KMS-11 (cell line): Measurements from ENCODE around the gene PAPPA2.
"Not testable (repeated sequence)": the region's sequence is repeated elsewhere in the genome, so short reads cannot be mapped to it uniquely, and the experiment has no call there.

Experiments used
- H2AFZ ChIP-seq: fragments of 200-600 bp; sonication (generic); 2 replicates; pipeline ENCODE4 v1.6.1; 2016; ENCODE audit warnings: antibody characterized with exemption, mixed run types, low read depth
- H3K27ac ChIP-seq: fragments of 200-600 bp; sonication (generic); 2 replicates; pipeline ENCODE4 v1.6.1; 2016; ENCODE audit warnings: mild to moderate bottlenecking, mixed run types
- H3K27me3 ChIP-seq: fragments of 200-600 bp; sonication (generic); 2 replicates; pipeline ENCODE4 v1.6.1; 2017; ENCODE audit warnings: mild to moderate bottlenecking, low read depth, mixed run types, moderate library complexity; ENCODE audit not compliant: insufficient read depth
- H3K36me3 ChIP-seq: fragments of 200-600 bp; sonication (generic); 2 replicates; pipeline ENCODE4 v1.6.1; 2017; ENCODE audit warnings: mild to moderate bottlenecking, mixed run types; ENCODE audit not compliant: insufficient read depth
- H3K4me1 ChIP-seq: fragments of 200-600 bp; sonication (generic); 2 replicates; pipeline ENCODE4 v1.6.1; 2016; ENCODE audit warnings: mild to moderate bottlenecking, low read depth, mixed run types; ENCODE audit not compliant: poor library complexity, severe bottlenecking
- H3K4me2 ChIP-seq: fragments of 200-600 bp; sonication (generic); 2 replicates; pipeline ENCODE4 v1.7.0; 2016; ENCODE audit warnings: mild to moderate bottlenecking, mixed run types
- H3K4me3 ChIP-seq: fragments of 200-600 bp; sonication (generic); IDR thresholded peaks from 2 replicates; pipeline ENCODE4 v1.6.1; 2017; ENCODE audit warnings: low read depth, low read length, mixed read lengths; ENCODE audit not compliant: insufficient read depth
- H3K79me2 ChIP-seq: fragments of 200-600 bp; sonication (generic); 2 replicates; pipeline ENCODE4 v1.6.1; 2016; ENCODE audit warnings: low read depth, mixed run types; ENCODE audit not compliant: insufficient read depth
- H3K9ac ChIP-seq: fragments of 200-600 bp; sonication (generic); 2 replicates; pipeline ENCODE4 v1.6.1; 2016; ENCODE audit warnings: mild to moderate bottlenecking, mixed run types
- H4K20me1 ChIP-seq: fragments of 200-600 bp; sonication (generic); 2 replicates; pipeline ENCODE4 v1.6.1; 2016; ENCODE audit warnings: mild to moderate bottlenecking, mixed run types; ENCODE audit not compliant: insufficient read depth
- TF ChIP-seq, protein P1 (sequence below): fragments of 200-600 bp; sonication (generic); conservative IDR thresholded peaks from 2 replicates; pipeline ENCODE4 v1.6.1; 2017; ENCODE audit warnings: low read depth, mild to moderate bottlenecking, antibody characterized with exemption, low read length, moderate library complexity, mixed read lengths

PAPPA2 gene

DNA sequence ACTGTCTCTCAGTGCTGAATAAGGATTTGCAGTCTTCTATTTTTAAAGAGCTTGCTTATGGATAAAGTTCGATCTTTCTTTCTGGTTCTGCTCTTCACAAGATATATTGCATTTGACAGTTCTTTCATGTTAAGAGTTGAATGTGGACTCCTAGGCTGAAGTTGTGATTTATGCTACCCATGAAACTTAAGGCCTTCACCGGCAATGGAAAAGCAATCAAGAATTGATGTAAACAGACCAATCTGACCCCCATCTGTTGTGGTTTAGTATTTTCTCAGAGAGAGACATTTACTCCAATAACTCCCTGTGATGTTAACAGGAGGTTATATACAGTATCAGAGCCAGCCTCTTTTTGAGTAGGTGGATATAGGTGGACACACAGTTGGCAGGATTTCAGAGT is 165.8 kb downstream of the PAPPA2 start:
- Histone ChIP-seq H3K27me3 (no peaks in the 10 kb centered on the region), H3K79me2 (no peaks in the 10 kb centered on the region), H4K20me1 (no peaks in the 10 kb centered on the region), H3K4me3 (no peak overlapping the region), H3K27ac (no peak overlapping the region), H3K36me3 (no peaks in the 10 kb centered on the region), H3K9ac (no peak overlapping the region), H3K4me2 (no peak overlapping the region), H2AFZ (no peak overlapping the region), H3K4me1 (no peaks in the 10 kb centered on the region)
- TF ChIP-seq, protein P1, sequence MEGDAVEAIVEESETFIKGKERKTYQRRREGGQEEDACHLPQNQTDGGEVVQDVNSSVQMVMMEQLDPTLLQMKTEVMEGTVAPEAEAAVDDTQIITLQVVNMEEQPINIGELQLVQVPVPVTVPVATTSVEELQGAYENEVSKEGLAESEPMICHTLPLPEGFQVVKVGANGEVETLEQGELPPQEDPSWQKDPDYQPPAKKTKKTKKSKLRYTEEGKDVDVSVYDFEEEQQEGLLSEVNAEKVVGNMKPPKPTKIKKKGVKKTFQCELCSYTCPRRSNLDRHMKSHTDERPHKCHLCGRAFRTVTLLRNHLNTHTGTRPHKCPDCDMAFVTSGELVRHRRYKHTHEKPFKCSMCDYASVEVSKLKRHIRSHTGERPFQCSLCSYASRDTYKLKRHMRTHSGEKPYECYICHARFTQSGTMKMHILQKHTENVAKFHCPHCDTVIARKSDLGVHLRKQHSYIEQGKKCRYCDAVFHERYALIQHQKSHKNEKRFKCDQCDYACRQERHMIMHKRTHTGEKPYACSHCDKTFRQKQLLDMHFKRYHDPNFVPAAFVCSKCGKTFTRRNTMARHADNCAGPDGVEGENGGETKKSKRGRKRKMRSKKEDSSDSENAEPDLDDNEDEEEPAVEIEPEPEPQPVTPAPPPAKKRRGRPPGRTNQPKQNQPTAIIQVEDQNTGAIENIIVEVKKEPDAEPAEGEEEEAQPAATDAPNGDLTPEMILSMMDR: no peak

DNA sequence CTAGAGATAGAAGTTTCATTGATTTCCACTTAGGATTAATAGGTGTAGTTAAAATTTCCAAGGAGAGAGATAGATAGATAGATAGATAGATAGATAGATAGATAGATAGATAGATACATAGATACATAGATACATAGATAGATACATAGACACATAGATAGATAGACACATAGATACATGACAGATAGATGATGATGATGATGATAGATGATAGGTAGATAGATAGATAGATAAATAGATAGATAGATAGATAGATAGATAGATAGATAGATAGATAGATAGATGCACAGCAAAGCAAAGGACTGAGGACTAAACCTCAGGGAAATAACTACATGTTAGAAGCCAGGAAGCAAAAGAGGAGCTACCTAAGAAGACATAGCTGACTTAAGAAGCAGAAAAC is 171.8 kb downstream of the PAPPA2 start:
- not testable (repeated sequence) for H3K4me2 ChIP-seq, H4K20me1 ChIP-seq, H3K36me3 ChIP-seq, H3K27me3 ChIP-seq, H3K79me2 ChIP-seq, H2AFZ ChIP-seq, H3K4me1 ChIP-seq, H3K4me3 ChIP-seq, H3K9ac ChIP-seq, H3K27ac ChIP-seq

DNA sequence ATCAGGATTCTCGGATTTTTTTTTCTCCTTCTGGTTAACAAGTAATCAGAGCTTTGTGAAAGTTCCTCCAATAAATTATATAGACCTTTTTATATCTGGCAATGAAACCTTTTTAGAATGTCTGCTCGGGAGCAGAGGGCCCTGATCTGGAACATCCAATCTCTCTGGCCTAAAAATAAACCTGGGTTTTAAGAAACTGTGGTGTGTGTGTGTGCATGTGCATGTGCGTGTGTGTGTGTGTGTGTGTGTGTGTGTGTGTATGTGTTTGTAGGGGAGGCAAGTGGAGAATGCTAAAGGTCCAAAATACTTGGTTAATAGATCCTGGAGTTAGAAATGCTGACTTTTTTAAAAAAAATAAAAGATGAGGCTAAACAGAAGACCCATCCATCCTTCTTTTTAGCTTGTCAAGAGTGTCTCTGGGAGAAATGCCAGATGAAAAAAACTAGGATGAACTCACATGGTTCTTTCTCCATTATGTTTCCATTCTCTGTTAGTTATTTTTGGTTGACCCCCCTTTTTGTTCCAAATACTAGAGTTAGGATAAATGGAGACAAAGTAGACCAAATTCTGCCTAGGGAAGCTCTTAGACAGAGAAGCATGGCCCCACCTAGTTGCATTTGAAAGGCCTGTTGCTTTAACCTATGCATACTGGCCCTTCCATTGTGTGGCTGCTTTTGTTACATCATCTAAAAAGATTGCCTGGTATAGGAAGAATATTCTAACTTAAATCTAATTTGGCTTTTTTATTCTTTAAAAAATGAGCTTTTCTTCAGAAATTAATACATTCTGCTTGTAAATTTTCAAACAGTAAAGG is 175.9 kb downstream of the PAPPA2 start:
- Histone ChIP-seq H3K4me1 (no peaks in the 10 kb centered on the region), H3K4me3 (no peak overlapping the region), H3K27me3 (no peaks in the 10 kb centered on the region), H4K20me1 (no peaks in the 10 kb centered on the region), H2AFZ (no peak overlapping the region), H3K4me2 (no peak overlapping the region), H3K36me3 (no peaks in the 10 kb centered on the region), H3K79me2 (no peaks in the 10 kb centered on the region), H3K9ac (no peak overlapping the region), H3K27ac (no peak overlapping the region)
- TF ChIP-seq, protein P1: no peak

DNA sequence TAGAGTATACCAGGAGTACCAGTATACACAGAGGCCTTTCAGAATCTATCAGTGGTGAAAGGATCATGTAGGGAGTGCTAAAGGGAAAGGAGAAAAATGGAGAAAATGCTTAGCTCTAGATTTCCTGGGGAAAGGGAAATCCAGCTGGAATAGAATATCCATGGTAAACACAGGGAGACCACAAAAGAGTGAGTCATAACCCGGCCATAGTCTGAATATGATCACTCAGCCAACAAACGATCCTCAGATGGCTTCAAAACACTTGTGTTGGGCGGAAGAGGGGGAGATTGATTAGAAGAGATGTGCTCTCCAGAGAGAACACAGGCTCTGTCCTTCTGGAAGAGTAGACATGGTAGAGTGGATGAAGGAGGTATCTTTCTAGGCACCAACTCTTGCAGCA is 180.6 kb downstream of the PAPPA2 start:
- no peaks in the 10 kb centered on the region for H4K20me1 ChIP-seq
- no peak overlapping the region for H3K9ac ChIP-seq
- no peak overlapping the region for H2AFZ ChIP-seq
- H3K4me1 ChIP-seq: no peaks in the 10 kb centered on the region
- no peaks in the 10 kb centered on the region for H3K79me2 ChIP-seq
- H3K27me3 ChIP-seq: no peaks in the 10 kb centered on the region
- H3K4me3 ChIP-seq: no peak overlapping the region
- no peak overlapping the region for H3K4me2 ChIP-seq
- TF ChIP-seq, protein P1: no peak
- no peak overlapping the region for H3K27ac ChIP-seq
- H3K36me3 ChIP-seq: no peaks in the 10 kb centered on the region

DNA sequence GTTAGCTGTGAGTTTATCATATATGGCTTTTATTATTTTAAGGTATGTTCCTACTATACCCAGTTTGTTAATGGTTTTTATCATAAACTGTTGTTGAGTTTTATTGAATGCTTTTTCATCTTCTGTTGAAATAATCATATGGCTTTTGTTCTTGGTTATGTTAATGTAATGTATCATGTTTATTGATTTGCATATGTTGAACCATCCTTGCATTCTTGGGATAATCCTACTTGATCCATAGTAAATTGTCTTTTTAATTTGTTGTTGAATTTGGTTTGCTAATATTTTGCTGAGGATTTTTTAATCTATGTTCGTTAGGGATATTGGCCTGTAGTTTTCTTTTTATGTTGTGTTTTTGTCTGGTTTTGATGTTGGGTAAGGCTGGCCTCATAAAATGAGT is 185.6 kb downstream of the PAPPA2 start:
- no peaks in the 10 kb centered on the region for H3K4me1 ChIP-seq
- no peaks in the 10 kb centered on the region for H3K27me3 ChIP-seq
- H3K36me3 ChIP-seq: no peaks in the 10 kb centered on the region
- TF ChIP-seq, protein P1: no peak
- H4K20me1 ChIP-seq: no peaks in the 10 kb centered on the region
- H2AFZ ChIP-seq: no peak overlapping the region
- no peak overlapping the region for H3K4me3 ChIP-seq
- no peaks in the 10 kb centered on the region for H3K79me2 ChIP-seq
- no peak overlapping the region for H3K9ac ChIP-seq
- H3K4me2 ChIP-seq: no peak overlapping the region
- H3K27ac ChIP-seq: no peak overlapping the region
